Loucy (cell line): ENCODE results near the gene LIME1.

ENCODE experiments used
- H2AFZ ChIP-seq: fragments of 200-600 bp; sonication (generic); 2 replicates; pipeline ENCODE4 v1.6.0; 2016; ENCODE audit warnings: antibody characterized with exemption, mild to moderate bottlenecking, low read length, moderate library complexity
- H3F3A ChIP-seq: fragments of 200-600 bp; 2 replicates; pipeline ENCODE4 v1.6.0; 2016; ENCODE audit warnings: antibody characterized with exemption, low read depth, mild to moderate bottlenecking
- H3K27me3 ChIP-seq: fragments of 200-600 bp; sonication (generic); 2 replicates; pipeline ENCODE4 v1.6.1; 2014; ENCODE audit warnings: low read length, mild to moderate bottlenecking; ENCODE audit not compliant: insufficient read depth, poor library complexity, severe bottlenecking
- H3K36me3 ChIP-seq: fragments of 200-600 bp; sonication (generic); 2 replicates; pipeline ENCODE4 v1.6.1; 2016; ENCODE audit warnings: low read length; ENCODE audit not compliant: insufficient read depth
- H3K4me1 ChIP-seq: fragments of 200-600 bp; sonication (generic); 2 replicates; pipeline ENCODE4 v1.5.1; 2014; ENCODE audit warnings: low read length, mild to moderate bottlenecking; ENCODE audit not compliant: insufficient read depth, poor library complexity, severe bottlenecking
- H3K4me2 ChIP-seq: fragments of 200-600 bp; sonication (generic); 2 replicates; pipeline ENCODE4 v1.6.0; 2014; ENCODE audit warnings: antibody characterized with exemption, low read length, low read depth, mild to moderate bottlenecking; ENCODE audit not compliant: poor library complexity, severe bottlenecking
- H3K4me3 ChIP-seq: fragments of 200-600 bp; sonication (generic); 2 replicates; pipeline ENCODE4 v1.5.1; 2014; ENCODE audit warnings: low read length, mild to moderate bottlenecking, mixed read lengths; ENCODE audit not compliant: poor library complexity, severe bottlenecking
- H3K79me2 ChIP-seq: fragments of 200-600 bp; sonication (generic); 2 replicates; pipeline ENCODE4 v1.6.1; 2014; ENCODE audit warnings: low read length; ENCODE audit not compliant: insufficient read depth
- H3K9ac ChIP-seq: fragments of 200-600 bp; sonication (generic); 2 replicates; pipeline ENCODE4 v1.6.0; 2014; ENCODE audit warnings: mild to moderate bottlenecking, low read depth, low read length, moderate library complexity; ENCODE audit not compliant: poor library complexity, severe bottlenecking
- H3K9me2 ChIP-seq: fragments of 200-600 bp; sonication (generic); replicated peaks from 2 replicates; pipeline ENCODE4 v1.6.1; 2016; ENCODE audit warnings: low read depth, low read length, mixed read lengths
- H3K9me3 ChIP-seq: fragments of 200-600 bp; sonication (generic); 2 replicates; pipeline ENCODE4 v1.6.1; 2014; ENCODE audit warnings: mild to moderate bottlenecking, antibody characterized with exemption, low read length, low read depth; ENCODE audit not compliant: insufficient read depth
- H4K20me1 ChIP-seq: fragments of 200-600 bp; sonication (generic); 2 replicates; pipeline ENCODE4 v1.6.0; 2014; ENCODE audit warnings: antibody characterized with exemption, low read length, mild to moderate bottlenecking; ENCODE audit not compliant: insufficient read depth, poor library complexity, severe bottlenecking
- EZH2phosphoT487 ChIP-seq: fragments of 200-600 bp; IDR thresholded peaks from 2 replicates; pipeline ENCODE4 v1.6.1; 2018; ENCODE audit warnings: antibody characterized with exemption, mild to moderate bottlenecking, moderate library complexity, borderline replicate concordance
- TF ChIP-seq, protein P1 (sequence below): fragments of 200-600 bp; sonication (generic); conservative IDR thresholded peaks from 2 replicates; pipeline ENCODE4 v1.5.1; 2014; ENCODE audit warnings: mild to moderate bottlenecking, antibody characterized with exemption, low read length

Gene LIME1

DNA sequence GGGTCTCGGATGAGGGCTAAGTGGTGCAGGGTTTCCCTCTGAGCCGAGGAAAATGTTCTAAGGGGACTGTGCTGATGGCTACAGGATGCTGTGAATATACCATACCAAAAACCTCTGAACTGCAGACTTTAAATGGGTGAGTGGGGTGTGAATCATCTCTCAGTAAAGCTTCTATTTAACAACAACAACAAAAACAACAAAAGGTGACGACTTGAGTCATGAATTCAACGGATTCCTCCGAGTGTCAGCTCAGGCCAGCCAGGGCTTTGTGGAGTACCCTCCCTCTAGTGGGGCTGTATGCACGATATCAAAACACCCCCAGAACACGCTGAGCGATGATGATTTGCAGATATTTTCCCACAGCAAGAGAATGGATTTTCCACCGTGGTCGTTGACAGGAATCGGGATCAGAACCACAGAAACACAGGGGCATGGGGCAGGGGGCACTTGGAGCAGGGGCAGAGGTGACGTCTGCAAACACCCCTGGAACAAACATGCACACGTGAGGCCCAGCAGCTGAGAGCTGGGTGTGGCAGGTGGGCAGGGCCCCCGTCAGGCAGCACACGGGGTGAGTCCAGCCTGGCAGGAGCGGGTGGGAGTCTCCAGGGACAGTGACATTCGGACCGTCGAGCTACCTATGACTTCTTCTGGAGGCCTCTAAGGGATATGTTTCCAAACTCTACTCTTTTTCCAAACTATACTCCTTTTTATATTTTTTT, 41.7 kb downstream of the LIME1 start:
- Histone ChIP-seq H3K36me3 (no peaks in the 10 kb centered on the region), H3K9ac (no peak overlapping the region), H3K79me2 (no peaks in the 10 kb centered on the region), H3K9me2 (no peaks in the 10 kb centered on the region), H3K9me3 (no peaks in the 10 kb centered on the region), H4K20me1 (no peaks in the 10 kb centered on the region), H3K4me2 (no peak overlapping the region), H3K4me1 (no peaks in the 10 kb centered on the region), H3K4me3 (no peak overlapping the region), H2AFZ (no peak overlapping the region), H3F3A (no peaks in the 10 kb centered on the region), H3K27me3 (no peaks in the 10 kb centered on the region)
- TF ChIP-seq EZH2phosphoT487: no peak
- TF ChIP-seq, protein P1, sequence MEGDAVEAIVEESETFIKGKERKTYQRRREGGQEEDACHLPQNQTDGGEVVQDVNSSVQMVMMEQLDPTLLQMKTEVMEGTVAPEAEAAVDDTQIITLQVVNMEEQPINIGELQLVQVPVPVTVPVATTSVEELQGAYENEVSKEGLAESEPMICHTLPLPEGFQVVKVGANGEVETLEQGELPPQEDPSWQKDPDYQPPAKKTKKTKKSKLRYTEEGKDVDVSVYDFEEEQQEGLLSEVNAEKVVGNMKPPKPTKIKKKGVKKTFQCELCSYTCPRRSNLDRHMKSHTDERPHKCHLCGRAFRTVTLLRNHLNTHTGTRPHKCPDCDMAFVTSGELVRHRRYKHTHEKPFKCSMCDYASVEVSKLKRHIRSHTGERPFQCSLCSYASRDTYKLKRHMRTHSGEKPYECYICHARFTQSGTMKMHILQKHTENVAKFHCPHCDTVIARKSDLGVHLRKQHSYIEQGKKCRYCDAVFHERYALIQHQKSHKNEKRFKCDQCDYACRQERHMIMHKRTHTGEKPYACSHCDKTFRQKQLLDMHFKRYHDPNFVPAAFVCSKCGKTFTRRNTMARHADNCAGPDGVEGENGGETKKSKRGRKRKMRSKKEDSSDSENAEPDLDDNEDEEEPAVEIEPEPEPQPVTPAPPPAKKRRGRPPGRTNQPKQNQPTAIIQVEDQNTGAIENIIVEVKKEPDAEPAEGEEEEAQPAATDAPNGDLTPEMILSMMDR: no peak

DNA sequence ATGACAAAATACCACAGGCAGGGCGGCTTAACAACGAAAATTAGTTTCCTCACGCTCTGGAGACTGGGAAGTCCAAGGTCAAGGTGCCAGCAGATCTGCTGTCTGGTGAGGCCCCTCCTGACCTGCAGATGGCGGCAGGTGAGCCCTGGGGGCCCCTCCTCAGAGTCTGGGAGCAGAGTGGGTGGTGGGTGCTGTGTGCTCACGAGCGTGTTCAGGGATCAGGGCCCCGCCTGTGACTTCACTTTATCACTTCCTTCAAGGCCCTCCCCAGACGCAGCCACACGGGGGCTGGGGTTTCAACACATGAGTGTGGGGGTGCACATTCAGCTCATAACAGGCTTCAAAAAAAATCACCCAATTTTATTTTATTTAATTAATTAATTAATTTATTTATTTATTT, 42.4 kb downstream of the LIME1 start:
- H3K79me2 ChIP-seq: no peaks in the 10 kb centered on the region
- TF ChIP-seq, protein P1: no peak; the same call in 1 of the 2 replicates
- H3K9me2 ChIP-seq: no peaks in the 10 kb centered on the region
- no peaks in the 10 kb centered on the region for H3K36me3 ChIP-seq
- H3K27me3 ChIP-seq: no peaks in the 10 kb centered on the region
- H3K9ac ChIP-seq: no peak overlapping the region
- no peak overlapping the region for H3K4me2 ChIP-seq
- no peaks in the 10 kb centered on the region for H4K20me1 ChIP-seq
- H3K4me1 ChIP-seq: no peaks in the 10 kb centered on the region
- H3K4me3 ChIP-seq: no peak overlapping the region
- no peaks in the 10 kb centered on the region for H3K9me3 ChIP-seq
- no peak overlapping the region for H2AFZ ChIP-seq
- no peaks in the 10 kb centered on the region for H3F3A ChIP-seq

DNA sequence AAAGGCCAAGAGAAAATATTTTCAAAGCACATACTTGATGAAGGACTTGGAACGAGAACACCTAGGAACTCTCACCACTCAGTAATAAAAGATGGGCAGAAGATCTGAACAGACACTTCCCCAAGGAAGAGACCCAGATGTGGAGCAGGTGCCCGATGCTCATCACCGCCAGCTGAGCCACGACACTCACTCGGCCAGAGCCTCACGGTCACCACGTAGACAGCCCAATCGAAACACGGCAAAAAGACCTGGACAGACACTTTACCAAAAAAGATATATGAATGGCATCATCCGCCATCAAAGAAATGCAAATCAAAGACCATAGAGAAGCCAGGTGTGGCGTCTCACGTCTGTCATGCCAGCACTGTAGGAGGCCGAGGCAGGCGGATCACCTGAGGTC, 44.7 kb downstream of the LIME1 start:
- H3K4me1 ChIP-seq: no peaks in the 10 kb centered on the region
- no peak overlapping the region for H3K9ac ChIP-seq

More for the DNA sequence above, 44.7 kb downstream of the LIME1 start:
- no peaks in the 10 kb centered on the region for H3K9me2 ChIP-seq
- no peaks in the 10 kb centered on the region for H3K27me3 ChIP-seq
- H4K20me1 ChIP-seq: no peaks in the 10 kb centered on the region
- H2AFZ ChIP-seq: no peak overlapping the region
- no peaks in the 10 kb centered on the region for H3K79me2 ChIP-seq
- no peak overlapping the region for H3K4me2 ChIP-seq
- H3K4me3 ChIP-seq: no peak overlapping the region
- H3K36me3 ChIP-seq: no peaks in the 10 kb centered on the region
- TF ChIP-seq, protein P1: no peak
- TF ChIP-seq EZH2phosphoT487: no peak
- H3K9me3 ChIP-seq: no peaks in the 10 kb centered on the region
- H3F3A ChIP-seq: no peaks in the 10 kb centered on the region
